Fibroblast of lung (primary cell): ENCODE measurements around the gene GLCCI1. TPM values are rescaled to one million over a fixed set of nuclear protein-coding genes. Genes with fewer than 3 reads are reported as not detected.

Source experiments
- DNase-seq, 2 donors: peaks; one replicate each; pipeline versions ENCODE4 v3.0.0 to v3.0.0-alpha.2; 2010; ENCODE audit warnings: low read depth in 2 of 2
- H2AFZ ChIP-seq: 2 replicates; pipeline ENCODE4 v1.5.1; 2012; ENCODE audit warnings: low read length, control low read depth, inconsistent platforms
- H3K27ac ChIP-seq: 2 replicates; pipeline ENCODE4 v1.5.1; 2011; ENCODE audit warnings: low read length, control low read depth; ENCODE audit not compliant: insufficient read depth
- H3K27me3 ChIP-seq: 2 replicates; pipeline ENCODE4 v1.5.1; 2011; ENCODE audit warnings: mild to moderate bottlenecking, low read length; ENCODE audit not compliant: control insufficient read depth, insufficient read depth
- H3K36me3 ChIP-seq: 2 replicates; pipeline ENCODE4 v1.5.1; 2011; ENCODE audit warnings: low read length; ENCODE audit not compliant: control insufficient read depth, insufficient read depth
- H3K4me1 ChIP-seq: 2 replicates; pipeline ENCODE4 v1.5.1; 2011; ENCODE audit warnings: low read length; ENCODE audit not compliant: control insufficient read depth, insufficient read depth; ENCODE audit errors: extremely low read depth
- H3K4me2 ChIP-seq: 2 replicates; pipeline ENCODE4 v1.5.1; 2011; ENCODE audit warnings: low read length, control low read depth; ENCODE audit not compliant: insufficient read depth; ENCODE audit errors: extremely low read depth
- H3K4me3 ChIP-seq, 4 experiments: fragments of 200-600 bp in 1 of 4; sonication (generic) in 1 of 4; replicated peaks in 1 of 4; 2 replicates each; pipeline ENCODE4 v1.5.1; 2011 to 2016; ENCODE audit warnings: low read length in 4 of 4, low read depth in 3 of 4, mild to moderate bottlenecking in 3 of 4, control low read depth in 2 of 4, inconsistent platforms in 1 of 4, mixed read lengths in 1 of 4; ENCODE audit not compliant: insufficient read depth in 1 of 4; ENCODE audit errors: control extremely low read depth in 1 of 4
- H3K79me2 ChIP-seq: 2 replicates; pipeline ENCODE4 v1.5.1; 2012; ENCODE audit warnings: mild to moderate bottlenecking, low read length, inconsistent platforms; ENCODE audit not compliant: control insufficient read depth, insufficient read depth
- H3K9ac ChIP-seq: 2 replicates; pipeline ENCODE4 v1.5.1; 2011; ENCODE audit warnings: mild to moderate bottlenecking, low read length, control low read depth; ENCODE audit not compliant: insufficient read depth
- H3K9me3 ChIP-seq: 2 replicates; pipeline ENCODE4 v1.5.1; 2012; ENCODE audit warnings: low read depth, low read length; ENCODE audit not compliant: control insufficient read depth, insufficient read depth
- H4K20me1 ChIP-seq: 2 replicates; pipeline ENCODE4 v1.5.1; 2011; ENCODE audit warnings: low read length; ENCODE audit not compliant: control insufficient read depth, insufficient read depth; ENCODE audit errors: extremely low read depth
- CTCF ChIP-seq, 2 donors: IDR thresholded peaks in 1 of 2; conservative IDR thresholded peaks in 1 of 2; 1 replicate in 1 of 2; 2 replicates in 1 of 2; pipeline ENCODE4 v1.5.1; 2011 to 2012; ENCODE audit warnings: low read length in 2 of 2, control low read depth in 1 of 2, inconsistent platforms in 1 of 2, low read depth in 1 of 2, mild to moderate bottlenecking in 1 of 2
- EZH2 ChIP-seq: IDR thresholded peaks from 2 replicates; pipeline ENCODE4 v1.5.1; 2012; ENCODE audit warnings: low read length, control low read depth, mild to moderate bottlenecking; ENCODE audit errors: missing control alignments
- polyA plus RNA-seq, 2 donors: library from polyadenylated mRNA; depleted of rRNA in 1 of 2; stranded (reverse) in 1 of 2; unstranded in 1 of 2; fragments of >200 nt; gene quantifications; 2 replicates each; pipeline ENCODE4 v1.2.1, GENCODE V29; 2011 to 2012; ENCODE audit warnings: missing spikeins in 1 of 2
- total RNA-seq: library from RNA; depleted of rRNA; stranded (reverse); fragments of >200 nt; gene quantifications from 2 replicates; pipeline ENCODE4 v1.2.1, GENCODE V29; 2014

GLCCI1 gene
- total and polyA plus RNA-seq, 2 donors (not counting 1 experiment from before 2014, with no cell fraction given), result 4.4 to 8.3 TPM

- H3K4me1 ChIP-seq, result no peaks in the 10 kb centered on the region
- no peak overlapping the region for H3K27ac ChIP-seq
- H2AFZ ChIP-seq, result no peak overlapping the region
- no peak for TF ChIP-seq EZH2
- no peak for TF ChIP-seq CTCF (conservative IDR thresholded peaks at IDR 0.05 in 1 of 2, IDR thresholded peaks at IDR 0.05 in 1 of 2; ENCODE audit: low read depth in 1 of 2, low read length in 2 of 2)
- H3K9me3 ChIP-seq, result no peaks in the 10 kb centered on the region
- no peaks in the 10 kb centered on the region for H3K27me3 ChIP-seq
- H4K20me1 ChIP-seq, result no peaks in the 10 kb centered on the region
- H3K79me2 ChIP-seq, result no peaks in the 10 kb centered on the region
- no peaks in the 10 kb centered on the region for H3K36me3 ChIP-seq
- no peak overlapping the region for H3K4me3 ChIP-seq
- H3K4me2 ChIP-seq, result no peak overlapping the region
- DNase-seq, result no peak
- H3K9ac ChIP-seq, result no peak overlapping the region
Measured at GRCh38 chr7:7920481-7920880, 48.1 kb upstream of the GLCCI1 start.

- DNase-seq, result no peak
- Histone ChIP-seq H4K20me1 (no peaks in the 10 kb centered on the region), H3K4me3 (no peak overlapping the region), H2AFZ (no peak overlapping the region), H3K9me3 (no peaks in the 10 kb centered on the region), H3K9ac (no peak overlapping the region), H3K79me2 (no peaks in the 10 kb centered on the region), H3K27ac (no peak overlapping the region), H3K4me2 (no peak overlapping the region), H3K36me3 (no peaks in the 10 kb centered on the region), H3K4me1 (no peaks in the 10 kb centered on the region), H3K27me3 (no peaks in the 10 kb centered on the region)
- no peak for TF ChIP-seq EZH2
- TF ChIP-seq CTCF (conservative IDR thresholded peaks at IDR 0.05 in 1 of 2, IDR thresholded peaks at IDR 0.05 in 1 of 2; ENCODE audit: low read depth in 1 of 2, low read length in 2 of 2), result no peak
Measured at GRCh38 chr7:7921830-7922229, 46.8 kb upstream of the GLCCI1 start.

GRCh38 chr7:7922684-7923385 is 45.8 kb upstream of the GLCCI1 start:
- Histone ChIP-seq H2AFZ (no peak overlapping the region), H3K36me3 (no peaks in the 10 kb centered on the region), H3K27ac (no peak overlapping the region), H3K9me3 (no peaks in the 10 kb centered on the region), H3K4me2 (no peak overlapping the region), H3K4me1 (no peaks in the 10 kb centered on the region), H3K27me3 (no peaks in the 10 kb centered on the region), H4K20me1 (no peaks in the 10 kb centered on the region), H3K9ac (no peak overlapping the region), H3K4me3 (no peak overlapping the region), H3K79me2 (no peaks in the 10 kb centered on the region)
- no peak for DNase-seq
- no peak for TF ChIP-seq EZH2
- TF ChIP-seq CTCF (conservative IDR thresholded peaks at IDR 0.05 in 1 of 2, IDR thresholded peaks at IDR 0.05 in 1 of 2; ENCODE audit: low read depth in 1 of 2, low read length in 2 of 2), result no peak
